Measurements from ENCODE around the gene KCNN2. TPM values are rescaled to one million over a fixed set of nuclear protein-coding genes. Genes with fewer than 3 reads are reported as not detected.

KCNN2 gene
- total and polyA plus RNA-seq, 2 of the 8 experiments (the other 6 are each of a cell fraction or from before 2014, with no cell fraction given) = 13.1 to 18.6 TPM

GRCh38 chr5:114393159-114393558 is 31.3 kb downstream of the KCNN2 start:
- POLR2A ChIA-PET (ENCODE audit: partially characterized antibody) = no interaction called here

More at GRCh38 chr5:114393159-114393558, 31.3 kb downstream of the KCNN2 start:
- Histone ChIP-seq H3K4me3 (ENCODE audit: extremely low read depth in 1 of 4, insufficient read depth in 2 of 4, low read depth in 3 of 4, low read length in 4 of 4) (no peak overlapping the region), H2AFZ (ENCODE audit: low read length) (no peak overlapping the region), H3K4me2 (ENCODE audit: insufficient read depth in 1 of 2, low read depth in 2 of 2, low read length in 2 of 2) (no peak overlapping the region), H3K56ac (replicated peaks; ENCODE audit: insufficient read length, low read depth, low read length) (no peak overlapping the region), H3K79me1 (ENCODE audit: low read depth, low read length) (peaks cover 4% of the 10 kb centered on the region; the same call in 1 of the 2 replicates), H3K79me2 (ENCODE audit: control insufficient read depth in 1 of 2, insufficient read depth in 2 of 2, low read length in 2 of 2) (peaks cover 3 to 97% of the 10 kb centered on the region in 2 experiments; a peak in 3 of 4 replicates), H3K18ac (ENCODE audit: extremely low read depth, low read length) (no peak overlapping the region), H2BK20ac (ENCODE audit: low read length) (no peak overlapping the region), H3K14ac (ENCODE audit: insufficient read length) (no peak overlapping the region), H3K23me2 (ENCODE audit: low read depth, low read length) (no peaks in the 10 kb centered on the region), H2BK5ac (ENCODE audit: low read depth, low read length) (no peak overlapping the region), H4K8ac (ENCODE audit: extremely low read depth, insufficient read depth, low read length) (no peak overlapping the region), H3K27ac (ENCODE audit: low read depth, low read length) (no peak overlapping the region), H3K23ac (ENCODE audit: insufficient read length) (no peak overlapping the region), H3K27me3 (replicated peaks in 1 of 4; ENCODE audit: control insufficient read depth in 3 of 4, extremely low read depth in 1 of 4, insufficient read depth in 3 of 4, low read length in 3 of 4) (no peaks in the 10 kb centered on the region), H2BK15ac (ENCODE audit: low read length) (no peak overlapping the region), H2AK5ac (ENCODE audit: low read depth, low read length) (no peak overlapping the region), H3K9ac (replicated peaks in 1 of 4; ENCODE audit: extremely low read depth in 1 of 4, low read depth in 3 of 4, low read length in 3 of 4) (no peak overlapping the region), H3K4ac (replicated peaks; ENCODE audit: insufficient read length, low read depth, low read length) (no peak overlapping the region), H3K36me3 (ENCODE audit: control insufficient read depth in 2 of 4, insufficient read depth in 4 of 4, low read length in 3 of 4) (no peaks in the 10 kb centered on the region; a peak in 1 of 8 replicates), H2BK12ac (ENCODE audit: low read depth, low read length) (no peak overlapping the region), H4K5ac (ENCODE audit: insufficient read length, low read depth, low read length) (no peak overlapping the region), H4K20me1 (replicated peaks in 1 of 2; ENCODE audit: control insufficient read depth in 1 of 2, insufficient read depth in 2 of 2, low read length in 2 of 2) (no peaks in the 10 kb centered on the region), H4K91ac (replicated peaks; ENCODE audit: insufficient read length, low read length) (no peak overlapping the region), H3K9me3 (ENCODE audit: insufficient read depth in 2 of 2, low read depth in 1 of 2, low read length in 1 of 2) (no peaks in the 10 kb centered on the region), H2BK120ac (replicated peaks; ENCODE audit: low read depth, low read length) (no peak overlapping the region), H3K4me1 (replicated peaks in 1 of 4; ENCODE audit: control insufficient read depth in 3 of 4, insufficient read depth in 4 of 4, low read length in 3 of 4) (peaks cover 0 to 14% (median 6%) of the 10 kb centered on the region in 4 experiments; a peak in 2 of 7 replicates)
- no peak for TF ChIP-seq CTCF (IDR thresholded peaks at IDR 0.05; ENCODE audit: control extremely low read depth in 1 of 3, insufficient read depth in 1 of 3, low read depth in 1 of 3, low read length in 3 of 3)
- TF ChIP-seq SAP30 (IDR thresholded peaks at IDR 0.05; ENCODE audit: insufficient read depth, insufficient replicate concordance, low read length) = no peak
- TF ChIP-seq SIX5 (IDR thresholded peaks at IDR 0.05; ENCODE audit: low read depth, low read length) = no peak
- TF ChIP-seq EZH2 (IDR thresholded peaks at IDR 0.05; ENCODE audit: low read depth, low read length, severe bottlenecking) = no peak
- no peak for TF ChIP-seq TEAD4 (IDR thresholded peaks at IDR 0.05; ENCODE audit: low read depth, low read length)
- TF ChIP-seq CREB1 (IDR thresholded peaks at IDR 0.05) = no peak
- 94% methylated on average over 1 of the region's 1 CpG; no CpG with 5 or more reads in 1 of the 2 experiments for WGBS, 2 experiments (ENCODE audit: extremely low coverage in 1 of 2, insufficient coverage in 1 of 2, insufficient read length in 1 of 2, insufficient replicate concordance in 2 of 2, low coverage in 1 of 2, low lambda C conversion rate in 2 of 2, missing lambda C conversion rate in 1 of 2)
- CTCF ChIA-PET (ENCODE audit: partially characterized antibody) = no interaction called here
- no peak for DNase-seq (ENCODE audit: low read depth in 1 of 2, low spot score in 2 of 2)
- no peak for FAIRE-seq
